K562 (cell line): ENCODE measurements around the gene A4GALT. TPM values are rescaled to one million over a fixed set of nuclear protein-coding genes. Genes with fewer than 3 reads are reported as not detected.

ENCODE experiments used
- CREM ChIP-seq: IDR thresholded peaks from 2 replicates; pipeline ENCODE4 v1.6.1; 2014; ENCODE audit warnings: antibody characterized with exemption, low read depth
- POLR2G ChIP-seq: fragments of 200-400 bp; formaldehyde crosslinking; IDR thresholded peaks from 2 replicates; pipeline ENCODE4 v1.6.1; 2017; ENCODE audit warnings: low read depth, mild to moderate bottlenecking, antibody characterized with exemption, low read length, moderate library complexity
- RBM25 ChIP-seq: fragments of 200-400 bp; formaldehyde crosslinking; IDR thresholded peaks from 2 replicates; pipeline ENCODE4 v1.6.1; 2018; ENCODE audit warnings: low read length, low read depth, moderate library complexity; ENCODE audit not compliant: severe bottlenecking
- polyA plus RNA-seq, 8 experiments: library from polyadenylated mRNA; depleted of rRNA in 4 of 8; stranded (reverse) in 5 of 8; unstranded in 3 of 8; fragments of >200 nt; fragmentation: Nextera tagmentation in 2 of 8; fragmentation: Illumina TruSeq in 1 of 8; extraction: Ambion mirVana in 2 of 8; extraction: Trizol in 1 of 8; gene quantifications; 2 replicates each; pipeline versions ENCODE4 v1.2.1 to v1.2.3, GENCODE V29; 2011 to 2014; ENCODE audit warnings: inconsistent platforms in 1 of 8, missing spikeins in 1 of 8
- total RNA-seq, 7 experiments: library from RNA; depleted of rRNA in 6 of 7; stranded (reverse); fragments of >200 nt in 6 of 7; fragmentation: Illumina TruSeq in 2 of 7; extraction: Trizol in 2 of 7; gene quantifications; 2 replicates each; pipeline versions ENCODE4 v1.2.1 to v1.2.3, GENCODE V29; 2011 to 2021; ENCODE audit warnings: low replicate concordance in 1 of 7
- TF ChIP-seq, protein P1 (sequence below), 2 experiments: fragments of 450-650 bp in 1 of 2; sonication (generic) in 1 of 2; formaldehyde crosslinking in 1 of 2; IDR thresholded peaks in 1 of 2; conservative IDR thresholded peaks in 1 of 2; 2 replicates each; pipeline versions ENCODE4 v1.6.1 to v1.8.1; 2016 to 2023; ENCODE audit warnings: mild to moderate bottlenecking in 2 of 2, moderate library complexity in 2 of 2, inconsistent platforms in 1 of 2, missing genetic modification reagents in 1 of 2
- TF ChIP-seq, protein P2 (sequence below), 2 experiments: IDR thresholded peaks in 1 of 2; conservative IDR thresholded peaks in 1 of 2; 2 replicates each; pipeline ENCODE4 v1.6.1; 2016; ENCODE audit warnings: low read depth in 2 of 2, mild to moderate bottlenecking in 1 of 2, missing compliant biosample characterization in 1 of 2, missing genetic modification characterization in 1 of 2, moderate library complexity in 1 of 2

Gene A4GALT
- total and polyA plus RNA-seq, 9 of the 15 experiments (the other 6 are each of a cell fraction or from before 2014, with no cell fraction given): 0.07 to 0.11 TPM; not detected in 7

DNA sequence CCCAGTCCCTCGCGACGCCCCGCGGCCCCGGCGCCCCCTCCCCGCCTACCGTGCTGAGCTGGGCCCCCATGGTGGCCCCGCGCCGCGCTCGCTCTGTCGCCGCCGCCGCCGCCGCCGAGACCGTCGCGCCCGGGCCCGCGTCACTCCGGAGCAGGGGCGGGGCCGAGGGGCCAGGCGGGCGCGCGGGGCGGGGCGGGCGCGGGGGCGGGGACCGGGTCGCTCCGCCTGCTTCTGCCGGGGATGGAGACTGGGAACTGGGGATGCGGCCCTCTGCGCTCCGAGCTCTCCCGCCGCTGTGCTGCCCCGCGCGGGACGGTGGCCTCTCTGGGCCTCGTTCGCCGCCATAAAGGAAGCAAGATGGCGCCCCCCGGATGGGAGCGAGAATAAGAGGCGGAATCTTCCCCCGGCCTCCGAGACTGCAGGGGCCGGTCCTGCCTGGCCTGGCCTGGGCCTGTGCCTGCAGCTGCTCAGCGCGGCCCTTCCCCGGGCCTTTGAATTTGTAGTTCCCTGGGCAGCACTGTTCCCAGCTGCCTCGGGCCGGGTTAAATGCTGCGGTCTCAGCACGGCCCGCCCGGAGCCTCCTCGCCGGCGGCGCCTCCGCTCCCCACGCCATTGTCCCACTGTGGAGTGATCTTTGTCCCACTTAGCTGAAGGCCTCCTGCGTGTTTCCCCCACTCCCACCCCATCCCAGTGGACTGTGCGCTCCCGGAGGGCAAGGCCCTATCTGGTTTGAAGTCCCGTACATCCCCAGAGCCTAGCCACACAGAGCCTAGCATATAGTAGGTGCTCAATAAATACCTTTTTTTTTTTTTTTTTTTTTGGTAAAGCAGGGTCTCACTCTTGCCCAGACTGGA, 71.2 kb downstream of the A4GALT start, which contains the start of gene CYB5R3 (continued):
- TF ChIP-seq CREM: peak; percentile 92
- TF ChIP-seq, protein P1, sequence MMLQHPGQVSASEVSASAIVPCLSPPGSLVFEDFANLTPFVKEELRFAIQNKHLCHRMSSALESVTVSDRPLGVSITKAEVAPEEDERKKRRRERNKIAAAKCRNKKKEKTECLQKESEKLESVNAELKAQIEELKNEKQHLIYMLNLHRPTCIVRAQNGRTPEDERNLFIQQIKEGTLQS (IDR thresholded peaks at IDR 0.05): no peak
- TF ChIP-seq, protein P1 (CRISPR knock-in tag; conservative IDR thresholded peaks at IDR 0.05): no peak
- TF ChIP-seq POLR2G: peak; percentile 69
- TF ChIP-seq RBM25: peak; percentile 59
- TF ChIP-seq, protein P2, sequence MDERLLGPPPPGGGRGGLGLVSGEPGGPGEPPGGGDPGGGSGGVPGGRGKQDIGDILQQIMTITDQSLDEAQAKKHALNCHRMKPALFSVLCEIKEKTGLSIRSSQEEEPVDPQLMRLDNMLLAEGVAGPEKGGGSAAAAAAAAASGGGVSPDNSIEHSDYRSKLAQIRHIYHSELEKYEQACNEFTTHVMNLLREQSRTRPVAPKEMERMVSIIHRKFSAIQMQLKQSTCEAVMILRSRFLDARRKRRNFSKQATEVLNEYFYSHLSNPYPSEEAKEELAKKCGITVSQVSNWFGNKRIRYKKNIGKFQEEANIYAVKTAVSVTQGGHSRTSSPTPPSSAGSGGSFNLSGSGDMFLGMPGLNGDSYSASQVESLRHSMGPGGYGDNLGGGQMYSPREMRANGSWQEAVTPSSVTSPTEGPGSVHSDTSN (CRISPR knock-in tag; IDR thresholded peaks at IDR 0.05; ENCODE audit: low read depth): no peak
- TF ChIP-seq, protein P2 (tag; conservative IDR thresholded peaks at IDR 0.05; ENCODE audit: low read depth): no peak
